Measurements from ENCODE around the gene BTBD3.

GRCh38 chr20:11869641-11870040 lies 48.1 kb upstream of the BTBD3 start:
- TF ChIP-seq POLR2A (IDR thresholded peaks at IDR 0.05), result no peak
- TF ChIP-seq POLR2AphosphoS5 (IDR thresholded peaks at IDR 0.05), result no peak
